HepG2 (cell line): ENCODE data around the gene VEGFA. TPM values are rescaled to one million over a fixed set of nuclear protein-coding genes. Genes with fewer than 3 reads are reported as not detected.
A peak's percentile ranks its signal among the peaks of the same experiment; 100 is the strongest.

Experiments used
- MZF1 ChIP-seq: sonication (generic); formaldehyde crosslinking; IDR thresholded peaks from 2 replicates; pipeline ENCODE4 v1.8.1; 2023; ENCODE audit warnings: mild to moderate bottlenecking, missing genetic modification reagents, borderline replicate concordance
- REL ChIP-seq: sonication (generic); formaldehyde crosslinking; conservative IDR thresholded peaks from 2 replicates; pipeline ENCODE4 v1.8.0; 2022; ENCODE audit warnings: mild to moderate bottlenecking, missing genetic modification reagents, moderate library complexity
- RFX1 ChIP-seq: fragments of 450-650 bp; IDR thresholded peaks from 2 replicates; pipeline ENCODE4 v1.6.1; 2017
- SOX13 ChIP-seq, 3 experiments: fragments of 450-650 bp in 1 of 3; sonication (generic) in 1 of 3; formaldehyde crosslinking in 1 of 3; IDR thresholded peaks in 2 of 3; conservative IDR thresholded peaks in 1 of 3; 2 replicates each; pipeline versions ENCODE4 v1.5.0 to v1.6.1; 2016 to 2020; ENCODE audit warnings: antibody characterized with exemption in 1 of 3, mild to moderate bottlenecking in 1 of 3, missing compliant biosample characterization in 1 of 3, missing genetic modification reagents in 1 of 3, moderate library complexity in 1 of 3
- SOX6 ChIP-seq, 2 experiments: fragments of 450-650 bp in 1 of 2; sonication (generic) in 1 of 2; formaldehyde crosslinking in 1 of 2; IDR thresholded peaks; 2 replicates each; pipeline versions ENCODE4 v1.4.0 to v1.6.1; 2017 to 2020; ENCODE audit warnings: antibody characterized with exemption in 1 of 2, mild to moderate bottlenecking in 1 of 2, missing genetic modification reagents in 1 of 2
- TCF12 ChIP-seq, 2 experiments: fragments of 450-650 bp in 1 of 2; sonication (generic) in 1 of 2; formaldehyde crosslinking in 1 of 2; IDR thresholded peaks; 2 replicates each; pipeline versions ENCODE4 v1.6.1 to v1.8.0; 2017 to 2022; ENCODE audit warnings: antibody characterized with exemption in 1 of 2, mild to moderate bottlenecking in 1 of 2, missing genetic modification reagents in 1 of 2, moderate library complexity in 1 of 2
- ZKSCAN8 ChIP-seq: IDR thresholded peaks from 2 replicates; pipeline ENCODE4 v1.6.1; 2016; ENCODE audit warnings: borderline replicate concordance, missing genetic modification reagents, missing compliant biosample characterization
- ZNF44 ChIP-seq: sonication (generic); formaldehyde crosslinking; IDR thresholded peaks from 2 replicates; pipeline ENCODE4 v1.5.1; 2020; ENCODE audit warnings: mild to moderate bottlenecking, missing genetic modification reagents
- ZNF816 ChIP-seq: sonication (generic); formaldehyde crosslinking; IDR thresholded peaks from 2 replicates; pipeline ENCODE4 v1.8.0; 2022; ENCODE audit warnings: missing genetic modification reagents, mild to moderate bottlenecking, borderline replicate concordance
- polyA plus RNA-seq, 8 experiments: library from polyadenylated mRNA; depleted of rRNA in 3 of 8; stranded (reverse) in 7 of 8; unstranded in 1 of 8; fragments of >200 nt; fragmentation: Illumina TruSeq in 4 of 8; extraction: Trizol in 4 of 8; gene quantifications; 2 replicates each; pipeline versions ENCODE4 v1.2.1 to v1.2.3, GENCODE V29; 2011 to 2016; ENCODE audit warnings: low read depth in 4 of 8, missing spikeins in 1 of 8, mixed read lengths in 1 of 8; ENCODE audit not compliant: insufficient read depth in 1 of 8
- total RNA-seq, 5 experiments: library from RNA; depleted of rRNA; stranded (reverse); fragments of >200 nt; fragmentation: Illumina TruSeq; extraction: Trizol; gene quantifications; 2 replicates each; pipeline ENCODE4 v1.2.3, GENCODE V29; 2016; ENCODE audit warnings: low read depth in 1 of 5
- TF ChIP-seq, protein P1 (sequence below): sonication (generic); formaldehyde crosslinking; IDR thresholded peaks from 2 replicates; pipeline ENCODE4 v1.5.1; 2020; ENCODE audit warnings: mild to moderate bottlenecking, moderate library complexity, missing genetic modification reagents
- TF ChIP-seq, protein P2 (sequence below): sonication (generic); formaldehyde crosslinking; IDR thresholded peaks from 2 replicates; pipeline ENCODE4 v1.5.0; 2020; ENCODE audit warnings: mild to moderate bottlenecking, missing genetic modification reagents
- TF ChIP-seq, protein P3 (sequence below): sonication (generic); formaldehyde crosslinking; IDR thresholded peaks from 2 replicates; pipeline ENCODE4 v1.5.1; 2020; ENCODE audit warnings: missing genetic modification reagents, mild to moderate bottlenecking, borderline replicate concordance
- TF ChIP-seq, protein P4 (sequence below): sonication (generic); formaldehyde crosslinking; conservative IDR thresholded peaks from 2 replicates; pipeline ENCODE4 v1.4.0; 2020; ENCODE audit warnings: mild to moderate bottlenecking, missing genetic modification reagents, moderate library complexity
- TF ChIP-seq, protein P5 (sequence below): sonication (generic); formaldehyde crosslinking; IDR thresholded peaks from 2 replicates; pipeline ENCODE4 v1.4.0; 2020; ENCODE audit warnings: missing genetic modification reagents, borderline replicate concordance
- TF ChIP-seq, protein P6 (sequence below): sonication (generic); formaldehyde crosslinking; IDR thresholded peaks from 2 replicates; pipeline ENCODE4 v1.4.0; 2020; ENCODE audit warnings: mild to moderate bottlenecking, missing genetic modification reagents

VEGFA gene
- total and polyA plus RNA-seq, 2 of the 13 experiments (the other 11 are each of a cell fraction or from before 2014, with no cell fraction given), result 68.1 to 629 TPM

DNA sequence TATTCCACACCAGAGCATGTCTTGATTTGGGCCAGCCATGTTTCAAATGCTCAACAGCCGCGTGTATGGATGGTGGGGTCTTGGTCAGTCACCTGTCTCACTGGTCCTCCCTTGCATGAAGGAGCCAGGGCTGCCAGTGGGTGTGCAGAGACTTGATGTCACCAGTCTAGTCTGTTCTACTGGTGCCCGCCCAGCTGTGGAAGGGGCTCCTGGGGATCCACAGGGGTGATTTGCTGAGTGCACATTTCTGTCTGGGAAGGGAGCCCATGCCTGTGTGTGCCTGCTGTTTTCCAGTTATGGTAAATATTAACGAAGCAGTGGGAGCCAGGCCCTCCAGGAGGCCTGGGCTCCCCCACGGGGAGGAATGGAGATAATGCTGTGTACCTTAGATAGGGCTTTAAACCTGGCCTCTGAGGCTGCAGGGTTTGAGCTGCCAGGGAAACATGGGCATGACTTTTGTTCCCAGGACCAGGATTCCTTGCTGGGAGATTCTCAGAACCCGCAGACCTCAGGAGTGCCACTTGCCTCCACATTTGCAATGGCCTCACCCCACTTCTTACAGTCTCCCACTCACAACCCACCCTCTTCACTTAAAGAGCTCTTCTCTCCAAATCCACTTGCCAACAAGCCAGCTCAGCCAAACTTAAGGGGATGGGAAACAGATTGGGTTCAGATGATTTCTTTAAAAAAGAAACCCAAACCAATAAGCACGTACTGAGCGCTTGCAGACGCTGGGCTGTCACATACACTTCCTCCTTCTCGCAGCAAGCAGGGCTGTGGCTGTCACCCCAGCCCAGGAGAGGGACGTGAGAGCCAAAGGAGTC lies 54.1 kb downstream of the VEGFA start (continued):
- TF ChIP-seq, protein P1, sequence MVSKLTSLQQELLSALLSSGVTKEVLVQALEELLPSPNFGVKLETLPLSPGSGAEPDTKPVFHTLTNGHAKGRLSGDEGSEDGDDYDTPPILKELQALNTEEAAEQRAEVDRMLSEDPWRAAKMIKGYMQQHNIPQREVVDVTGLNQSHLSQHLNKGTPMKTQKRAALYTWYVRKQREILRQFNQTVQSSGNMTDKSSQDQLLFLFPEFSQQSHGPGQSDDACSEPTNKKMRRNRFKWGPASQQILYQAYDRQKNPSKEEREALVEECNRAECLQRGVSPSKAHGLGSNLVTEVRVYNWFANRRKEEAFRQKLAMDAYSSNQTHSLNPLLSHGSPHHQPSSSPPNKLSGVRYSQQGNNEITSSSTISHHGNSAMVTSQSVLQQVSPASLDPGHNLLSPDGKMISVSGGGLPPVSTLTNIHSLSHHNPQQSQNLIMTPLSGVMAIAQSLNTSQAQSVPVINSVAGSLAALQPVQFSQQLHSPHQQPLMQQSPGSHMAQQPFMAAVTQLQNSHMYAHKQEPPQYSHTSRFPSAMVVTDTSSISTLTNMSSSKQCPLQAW (CRISPR knock-in tag), result peak; percentile 96
- TF ChIP-seq, protein P2, sequence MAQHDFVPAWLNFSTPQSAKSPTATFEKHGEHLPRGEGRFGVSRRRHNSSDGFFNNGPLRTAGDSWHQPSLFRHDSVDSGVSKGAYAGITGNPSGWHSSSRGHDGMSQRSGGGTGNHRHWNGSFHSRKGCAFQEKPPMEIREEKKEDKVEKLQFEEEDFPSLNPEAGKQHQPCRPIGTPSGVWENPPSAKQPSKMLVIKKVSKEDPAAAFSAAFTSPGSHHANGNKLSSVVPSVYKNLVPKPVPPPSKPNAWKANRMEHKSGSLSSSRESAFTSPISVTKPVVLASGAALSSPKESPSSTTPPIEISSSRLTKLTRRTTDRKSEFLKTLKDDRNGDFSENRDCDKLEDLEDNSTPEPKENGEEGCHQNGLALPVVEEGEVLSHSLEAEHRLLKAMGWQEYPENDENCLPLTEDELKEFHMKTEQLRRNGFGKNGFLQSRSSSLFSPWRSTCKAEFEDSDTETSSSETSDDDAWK (CRISPR knock-in tag), result no peak
- TF ChIP-seq REL (no peak), TCF12 (IDR thresholded peaks at IDR 0.05) (no peak), TCF12 (CRISPR knock-in tag; IDR thresholded peaks at IDR 0.05) (0 out of 2 replicates have a peak, but pooled peaks have one; percentile 24), MZF1 (CRISPR knock-in tag) (no peak), ZNF44 (CRISPR knock-in tag) (peak; percentile 84; the same call in 1 of the 2 replicates), SOX13 (IDR thresholded peaks at IDR 0.05) (no peak), SOX13 (CRISPR knock-in tag; conservative IDR thresholded peaks at IDR 0.05 in 1 of 2, IDR thresholded peaks at IDR 0.05 in 1 of 2) (peak in 1 of 2 experiments; percentile 57; a peak in 1 of 4 replicates), SOX6 (IDR thresholded peaks at IDR 0.05) (no peak), SOX6 (CRISPR knock-in tag; IDR thresholded peaks at IDR 0.05) (peak; percentile 70), RFX1 (no peak), ZKSCAN8 (0 out of 2 replicates have a peak, but pooled peaks have one; percentile 32), ZNF816 (CRISPR knock-in tag) (no peak)
- TF ChIP-seq, protein P3, sequence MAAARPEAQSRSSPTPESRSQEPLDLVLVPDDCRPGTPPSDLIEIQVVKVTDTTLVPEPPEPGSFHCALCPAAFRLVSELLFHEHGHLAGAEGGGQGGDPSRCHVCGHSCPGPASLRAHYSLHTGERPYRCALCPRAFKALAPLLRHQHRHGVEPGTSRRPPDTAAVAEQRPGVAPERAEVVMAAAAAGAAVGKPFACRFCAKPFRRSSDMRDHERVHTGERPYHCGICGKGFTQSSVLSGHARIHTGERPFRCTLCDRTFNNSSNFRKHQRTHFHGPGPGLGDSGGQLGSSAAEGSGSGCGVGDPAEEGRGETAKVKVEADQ (CRISPR knock-in tag), result peak; percentile 58; the same call in 1 of the 2 replicates
- TF ChIP-seq, protein P4, sequence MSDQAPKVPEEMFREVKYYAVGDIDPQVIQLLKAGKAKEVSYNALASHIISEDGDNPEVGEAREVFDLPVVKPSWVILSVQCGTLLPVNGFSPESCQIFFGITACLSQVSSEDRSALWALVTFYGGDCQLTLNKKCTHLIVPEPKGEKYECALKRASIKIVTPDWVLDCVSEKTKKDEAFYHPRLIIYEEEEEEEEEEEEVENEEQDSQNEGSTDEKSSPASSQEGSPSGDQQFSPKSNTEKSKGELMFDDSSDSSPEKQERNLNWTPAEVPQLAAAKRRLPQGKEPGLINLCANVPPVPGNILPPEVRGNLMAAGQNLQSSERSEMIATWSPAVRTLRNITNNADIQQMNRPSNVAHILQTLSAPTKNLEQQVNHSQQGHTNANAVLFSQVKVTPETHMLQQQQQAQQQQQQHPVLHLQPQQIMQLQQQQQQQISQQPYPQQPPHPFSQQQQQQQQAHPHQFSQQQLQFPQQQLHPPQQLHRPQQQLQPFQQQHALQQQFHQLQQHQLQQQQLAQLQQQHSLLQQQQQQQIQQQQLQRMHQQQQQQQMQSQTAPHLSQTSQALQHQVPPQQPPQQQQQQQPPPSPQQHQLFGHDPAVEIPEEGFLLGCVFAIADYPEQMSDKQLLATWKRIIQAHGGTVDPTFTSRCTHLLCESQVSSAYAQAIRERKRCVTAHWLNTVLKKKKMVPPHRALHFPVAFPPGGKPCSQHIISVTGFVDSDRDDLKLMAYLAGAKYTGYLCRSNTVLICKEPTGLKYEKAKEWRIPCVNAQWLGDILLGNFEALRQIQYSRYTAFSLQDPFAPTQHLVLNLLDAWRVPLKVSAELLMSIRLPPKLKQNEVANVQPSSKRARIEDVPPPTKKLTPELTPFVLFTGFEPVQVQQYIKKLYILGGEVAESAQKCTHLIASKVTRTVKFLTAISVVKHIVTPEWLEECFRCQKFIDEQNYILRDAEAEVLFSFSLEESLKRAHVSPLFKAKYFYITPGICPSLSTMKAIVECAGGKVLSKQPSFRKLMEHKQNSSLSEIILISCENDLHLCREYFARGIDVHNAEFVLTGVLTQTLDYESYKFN (CRISPR knock-in tag), result peak; percentile 79
- TF ChIP-seq, protein P5, sequence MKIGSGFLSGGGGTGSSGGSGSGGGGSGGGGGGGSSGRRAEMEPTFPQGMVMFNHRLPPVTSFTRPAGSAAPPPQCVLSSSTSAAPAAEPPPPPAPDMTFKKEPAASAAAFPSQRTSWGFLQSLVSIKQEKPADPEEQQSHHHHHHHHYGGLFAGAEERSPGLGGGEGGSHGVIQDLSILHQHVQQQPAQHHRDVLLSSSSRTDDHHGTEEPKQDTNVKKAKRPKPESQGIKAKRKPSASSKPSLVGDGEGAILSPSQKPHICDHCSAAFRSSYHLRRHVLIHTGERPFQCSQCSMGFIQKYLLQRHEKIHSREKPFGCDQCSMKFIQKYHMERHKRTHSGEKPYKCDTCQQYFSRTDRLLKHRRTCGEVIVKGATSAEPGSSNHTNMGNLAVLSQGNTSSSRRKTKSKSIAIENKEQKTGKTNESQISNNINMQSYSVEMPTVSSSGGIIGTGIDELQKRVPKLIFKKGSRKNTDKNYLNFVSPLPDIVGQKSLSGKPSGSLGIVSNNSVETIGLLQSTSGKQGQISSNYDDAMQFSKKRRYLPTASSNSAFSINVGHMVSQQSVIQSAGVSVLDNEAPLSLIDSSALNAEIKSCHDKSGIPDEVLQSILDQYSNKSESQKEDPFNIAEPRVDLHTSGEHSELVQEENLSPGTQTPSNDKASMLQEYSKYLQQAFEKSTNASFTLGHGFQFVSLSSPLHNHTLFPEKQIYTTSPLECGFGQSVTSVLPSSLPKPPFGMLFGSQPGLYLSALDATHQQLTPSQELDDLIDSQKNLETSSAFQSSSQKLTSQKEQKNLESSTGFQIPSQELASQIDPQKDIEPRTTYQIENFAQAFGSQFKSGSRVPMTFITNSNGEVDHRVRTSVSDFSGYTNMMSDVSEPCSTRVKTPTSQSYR (CRISPR knock-in tag), result peak; percentile 39; the same call in 1 of the 2 replicates
- TF ChIP-seq, protein P6, sequence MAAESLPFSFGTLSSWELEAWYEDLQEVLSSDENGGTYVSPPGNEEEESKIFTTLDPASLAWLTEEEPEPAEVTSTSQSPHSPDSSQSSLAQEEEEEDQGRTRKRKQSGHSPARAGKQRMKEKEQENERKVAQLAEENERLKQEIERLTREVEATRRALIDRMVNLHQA (CRISPR knock-in tag), result no peak
